IPS-11a (cell line): Measurements from ENCODE around the gene DNAJC5.
A peak's percentile ranks its signal among the peaks of the same experiment; 100 is the strongest.
"Not testable (repeated sequence)": the region's sequence is repeated elsewhere in the genome, so short reads cannot be mapped to it uniquely, and the experiment has no call there.

ENCODE experiments used
- H3K4me3 ChIP-seq: one replicate; pipeline ENCODE4 v1.5.1; 2013; ENCODE audit warnings: low read depth, low read length, control low read depth

DNAJC5 gene, protein sequence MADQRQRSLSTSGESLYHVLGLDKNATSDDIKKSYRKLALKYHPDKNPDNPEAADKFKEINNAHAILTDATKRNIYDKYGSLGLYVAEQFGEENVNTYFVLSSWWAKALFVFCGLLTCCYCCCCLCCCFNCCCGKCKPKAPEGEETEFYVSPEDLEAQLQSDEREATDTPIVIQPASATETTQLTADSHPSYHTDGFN

DNA sequence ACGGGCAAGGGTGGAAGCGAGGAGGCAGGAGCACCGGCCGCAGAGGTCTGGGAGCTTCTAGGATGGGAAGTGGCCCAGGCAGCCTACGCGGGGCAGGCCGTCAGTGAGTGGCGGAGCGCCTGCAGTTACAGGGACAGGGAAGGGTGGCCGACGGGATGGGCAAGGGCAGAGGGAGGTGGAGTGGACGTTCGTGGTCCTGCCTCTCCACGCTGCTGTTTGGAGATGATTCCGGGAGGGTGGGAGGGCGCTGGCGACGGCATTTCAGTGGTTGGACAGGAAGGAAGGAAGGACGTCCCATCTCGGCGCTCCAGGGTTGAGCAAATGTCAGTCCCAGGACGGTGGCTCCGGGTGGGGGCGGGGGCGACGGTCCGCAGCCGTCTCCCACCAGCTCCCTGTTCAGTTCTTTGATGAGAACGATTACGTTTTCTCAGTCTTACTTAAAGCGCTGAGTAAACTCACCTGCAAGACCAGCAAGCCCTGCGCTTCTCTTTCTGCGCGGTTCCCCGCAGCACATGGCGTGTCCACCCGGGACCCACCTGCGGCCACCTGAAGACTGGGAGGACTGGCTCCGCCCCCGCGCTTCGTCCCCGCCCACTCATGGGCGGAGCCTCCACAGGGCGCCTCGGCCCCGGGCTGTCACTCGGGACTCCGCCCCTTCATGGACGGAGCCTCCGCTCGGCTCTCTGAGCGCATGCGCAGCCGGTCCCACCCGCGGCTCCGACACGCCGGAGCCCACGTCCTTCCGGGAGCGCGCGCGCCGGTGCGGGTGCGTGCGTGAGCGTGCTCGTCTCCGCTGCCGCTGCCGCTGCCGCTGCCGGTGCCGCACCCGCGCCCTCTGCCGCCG is at the start of gene DNAJC5:
TSS of gene DNAJC5 (plus strand) at position 769 of the 844 bp plus-strand sequence. CDS start 33,220 bp downstream, outside the sequence.
- peak within 1 kb of the TSS; percentile 65 for H3K4me3 ChIP-seq

DNA sequence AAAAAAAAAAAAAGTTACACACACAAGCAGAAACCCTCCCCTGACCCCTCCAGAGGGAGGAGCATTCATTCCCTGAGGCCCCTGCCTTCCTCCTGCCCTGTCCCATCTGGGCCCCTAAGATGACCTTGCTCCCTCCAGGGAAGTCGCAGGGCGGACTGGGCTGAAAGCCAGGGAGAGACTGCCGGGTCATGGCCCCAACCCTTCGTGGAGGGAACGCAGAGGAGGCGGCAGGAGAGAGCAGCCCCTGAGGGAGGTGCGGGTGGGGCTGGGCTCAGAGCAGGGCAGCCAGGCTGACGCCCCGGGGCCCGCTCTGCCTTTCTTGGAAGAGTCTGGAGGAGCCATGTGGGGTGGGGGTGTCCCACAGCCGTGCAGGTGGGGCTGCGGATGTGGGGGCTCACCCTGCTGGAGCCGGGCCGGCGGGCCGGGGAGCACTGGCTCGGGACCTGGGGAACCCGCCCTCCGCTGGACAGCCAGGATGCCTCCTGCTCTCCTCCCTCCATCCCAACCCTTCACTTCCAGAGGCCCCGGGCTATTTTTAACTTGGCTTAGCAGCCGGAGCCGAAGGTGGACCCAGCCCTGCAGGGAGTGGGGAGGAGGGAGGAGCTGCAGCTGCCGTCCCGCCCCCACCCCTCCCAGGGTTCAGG is 48.7 kb upstream of the DNAJC5 start:
- peak overlapping the region; percentile 8 for H3K4me3 ChIP-seq

DNA sequence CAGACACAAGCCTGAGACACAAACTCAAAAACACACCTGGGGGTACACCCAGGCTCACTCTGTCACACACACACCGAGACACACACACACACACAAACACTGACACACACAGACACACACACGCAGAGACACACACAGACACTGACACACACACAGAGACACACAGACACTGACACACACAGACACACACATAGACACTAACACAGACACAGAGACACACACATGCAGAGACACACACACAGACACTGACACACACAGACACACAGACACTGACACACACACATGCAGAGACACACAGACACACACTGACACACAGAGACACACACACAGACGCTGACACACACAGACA is 48.1 kb upstream of the DNAJC5 start:
- no peak overlapping the region for H3K4me3 ChIP-seq

DNA sequence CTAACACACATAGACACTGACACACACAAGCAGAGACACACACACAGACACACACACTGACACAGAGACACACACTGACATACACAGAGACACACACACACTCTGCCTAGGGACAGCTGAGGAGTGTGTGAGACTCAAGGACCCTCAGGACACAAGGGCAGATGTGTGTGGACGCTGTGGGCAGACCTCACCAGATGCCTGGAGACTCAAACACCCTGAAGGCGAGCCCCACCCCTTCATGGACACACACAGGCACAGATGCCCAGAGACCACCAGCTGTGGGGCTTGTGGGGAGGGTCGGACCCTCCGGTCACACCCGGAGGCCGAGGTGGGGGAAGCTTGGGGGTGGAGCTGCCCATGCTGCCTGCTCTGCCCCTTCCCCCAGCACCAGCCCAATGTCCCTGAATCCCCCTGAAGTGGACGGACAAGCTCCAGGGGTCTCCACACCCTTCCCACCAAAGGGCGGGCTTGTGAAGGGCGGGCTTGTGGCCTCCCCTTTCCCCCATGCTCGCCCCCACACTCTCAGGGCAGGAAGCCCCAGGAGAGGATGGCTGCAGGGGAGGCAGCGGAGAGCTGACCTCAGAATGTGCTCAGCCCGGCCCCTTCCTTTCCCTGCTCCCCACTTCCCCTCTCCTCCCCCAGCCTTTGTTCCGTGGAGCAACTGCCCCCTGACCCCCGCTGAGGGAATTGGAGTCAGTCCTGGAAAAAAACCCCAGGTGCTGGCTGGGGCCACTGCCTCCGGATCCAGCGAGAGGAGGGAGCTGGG is 47.5 kb upstream of the DNAJC5 start:
- H3K4me3 ChIP-seq = no peak overlapping the region

DNA sequence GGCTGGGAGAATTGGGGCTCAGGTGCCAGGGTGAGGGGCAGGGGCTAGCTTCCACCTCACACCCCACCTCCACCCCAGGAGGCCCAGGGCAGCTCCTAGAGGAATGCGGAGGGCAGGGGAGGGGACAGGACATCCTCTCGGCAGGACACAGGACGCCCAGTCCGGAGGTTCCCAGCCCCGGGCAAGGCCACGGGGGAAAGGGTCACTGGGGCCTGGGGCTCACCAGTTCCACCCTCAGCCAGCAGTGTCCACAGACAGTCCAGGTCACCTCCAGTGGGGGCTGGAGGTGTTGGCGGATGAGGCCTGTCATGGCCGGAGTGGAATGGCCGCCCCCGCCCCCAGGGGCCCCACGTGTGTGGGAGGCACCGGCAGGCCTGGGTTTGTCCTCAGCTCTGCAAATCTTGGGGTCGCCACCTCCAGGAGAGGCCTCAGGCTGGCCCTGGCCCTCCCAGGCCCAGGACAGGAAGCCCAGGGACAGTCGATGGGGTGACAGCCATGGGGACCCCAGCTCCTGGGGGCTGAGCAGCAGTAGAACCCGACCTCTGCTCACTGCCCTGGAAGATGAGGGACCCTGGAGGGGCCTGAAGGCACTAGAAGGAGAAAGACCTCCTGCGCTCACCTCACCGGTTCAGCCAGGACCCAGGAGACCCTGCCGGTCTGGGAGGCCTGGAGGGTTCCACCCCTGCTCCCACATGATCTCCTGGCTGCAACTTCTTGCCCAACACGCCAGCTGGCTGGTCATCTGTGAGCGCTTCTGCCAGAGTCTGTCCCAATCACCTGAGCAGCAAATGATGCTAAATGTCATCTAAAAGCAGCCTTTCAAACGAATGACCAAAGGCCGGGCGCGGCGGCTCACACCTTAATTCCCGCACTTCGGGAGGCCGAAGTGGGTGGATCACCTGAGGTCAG is 46.7 kb upstream of the DNAJC5 start:
- no peak overlapping the region for H3K4me3 ChIP-seq

DNA sequence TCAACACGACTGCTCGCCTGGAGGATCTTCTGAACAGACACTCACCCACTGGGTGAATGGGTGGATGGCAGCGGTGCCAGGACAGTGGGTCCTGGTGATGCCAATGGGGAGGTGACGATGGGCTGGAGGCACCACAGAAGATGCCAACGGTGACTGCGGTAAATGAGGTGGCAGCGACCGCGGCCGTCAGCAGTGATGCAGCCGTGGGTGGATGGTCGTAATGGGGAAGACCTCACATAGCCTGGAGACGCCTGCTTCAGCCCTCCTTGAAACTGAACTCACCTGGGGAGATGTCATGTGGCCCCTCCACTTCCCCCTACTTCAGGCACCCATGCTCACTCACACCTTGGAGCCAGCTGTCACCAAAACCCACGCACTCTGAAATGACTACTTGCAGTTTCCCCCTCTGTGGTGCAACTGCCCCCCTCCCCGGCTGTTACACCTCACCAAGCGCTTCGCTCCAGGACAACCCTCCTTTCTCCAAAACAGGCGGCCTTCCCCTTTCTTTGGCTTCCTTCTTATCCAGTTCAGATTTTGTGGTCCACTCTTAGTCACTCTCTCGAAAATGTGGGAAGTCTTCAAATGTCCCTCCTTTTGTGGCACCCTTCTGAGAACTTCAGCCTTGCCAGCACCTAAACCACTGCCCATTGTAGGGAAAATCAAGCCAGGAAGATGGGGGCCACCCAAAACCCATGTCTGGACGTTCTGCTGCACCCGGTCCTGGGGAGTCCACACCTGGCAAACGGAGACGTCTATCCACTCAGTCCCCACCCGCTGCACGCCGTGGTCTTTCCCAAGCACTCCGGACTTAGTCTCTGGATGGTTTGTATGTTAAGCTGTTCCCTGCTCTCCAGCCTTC is 44.0 kb upstream of the DNAJC5 start:
- no peak overlapping the region for H3K4me3 ChIP-seq

DNA sequence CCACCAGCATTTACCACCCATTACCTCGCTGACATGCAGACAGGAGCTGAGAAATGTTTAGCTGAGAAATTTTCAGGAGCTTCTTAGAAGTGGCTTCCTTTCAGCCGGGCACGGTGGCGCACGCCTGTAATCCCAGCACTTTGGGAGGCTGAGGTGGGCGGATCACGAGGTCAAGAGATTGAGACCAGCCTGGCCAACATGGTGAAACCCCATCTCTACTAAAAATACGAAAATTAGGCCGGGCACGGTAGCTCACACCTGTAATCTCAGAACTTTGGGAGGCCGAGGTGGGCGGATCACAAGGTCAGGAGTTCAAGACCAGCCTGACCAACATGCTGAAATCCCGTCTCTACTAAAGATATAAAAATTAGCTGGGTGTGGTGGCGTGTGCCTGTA is 43.4 kb upstream of the DNAJC5 start:
- not testable (repeated sequence) for H3K4me3 ChIP-seq

DNA sequence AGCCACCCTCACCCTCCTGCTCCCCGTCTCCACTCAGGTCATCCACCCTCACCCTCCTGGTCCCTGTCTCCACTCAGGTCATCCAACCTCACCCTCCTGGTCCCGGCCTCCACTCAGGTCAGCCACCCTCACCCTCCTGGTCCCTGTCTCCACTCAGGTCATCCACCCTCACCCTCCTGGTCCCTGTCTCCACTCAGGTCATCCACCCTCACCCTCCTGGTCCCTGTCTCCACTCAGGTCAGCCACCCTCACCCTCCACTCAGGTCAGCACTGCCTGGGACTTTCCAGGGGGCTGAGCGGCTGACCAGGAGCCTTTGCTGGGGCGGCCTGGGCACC is 41.2 kb upstream of the DNAJC5 start:
- not testable (repeated sequence) for H3K4me3 ChIP-seq

DNA sequence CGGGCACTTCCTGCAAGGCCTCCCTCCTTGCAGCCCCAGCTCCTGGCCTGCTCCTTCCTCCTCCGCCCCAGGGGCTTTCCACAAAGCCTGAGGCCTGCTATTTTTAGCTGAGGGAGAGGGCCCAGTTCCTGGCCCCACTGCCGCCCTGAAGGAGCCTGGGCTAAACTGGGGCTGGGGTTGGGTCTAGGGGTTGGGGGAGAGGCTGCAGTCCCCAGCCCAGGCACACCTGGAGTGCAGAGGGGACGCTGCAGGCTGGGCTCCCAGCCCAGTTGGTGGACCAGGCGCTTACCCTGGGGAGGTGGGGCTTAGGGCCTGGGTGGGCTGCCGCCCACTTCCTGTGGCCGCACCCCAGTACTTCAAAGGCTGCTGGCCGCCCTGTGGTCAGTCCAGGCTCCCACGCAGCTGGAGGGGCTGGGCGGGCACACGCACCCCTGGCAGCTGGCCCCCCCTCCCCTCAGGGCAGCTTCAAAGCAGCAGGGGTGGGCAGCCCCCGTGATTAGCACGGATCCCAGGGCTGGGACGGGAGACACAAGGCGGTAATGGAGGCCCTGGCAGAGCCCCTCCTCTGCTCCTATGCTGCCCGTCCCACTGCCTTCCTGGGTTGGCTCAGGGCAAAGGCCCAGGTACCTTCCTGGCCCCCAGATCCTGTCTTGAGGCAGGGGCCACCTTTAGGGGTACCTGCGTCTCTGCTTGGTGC is 40.7 kb upstream of the DNAJC5 start:
- no peak overlapping the region for H3K4me3 ChIP-seq

DNA sequence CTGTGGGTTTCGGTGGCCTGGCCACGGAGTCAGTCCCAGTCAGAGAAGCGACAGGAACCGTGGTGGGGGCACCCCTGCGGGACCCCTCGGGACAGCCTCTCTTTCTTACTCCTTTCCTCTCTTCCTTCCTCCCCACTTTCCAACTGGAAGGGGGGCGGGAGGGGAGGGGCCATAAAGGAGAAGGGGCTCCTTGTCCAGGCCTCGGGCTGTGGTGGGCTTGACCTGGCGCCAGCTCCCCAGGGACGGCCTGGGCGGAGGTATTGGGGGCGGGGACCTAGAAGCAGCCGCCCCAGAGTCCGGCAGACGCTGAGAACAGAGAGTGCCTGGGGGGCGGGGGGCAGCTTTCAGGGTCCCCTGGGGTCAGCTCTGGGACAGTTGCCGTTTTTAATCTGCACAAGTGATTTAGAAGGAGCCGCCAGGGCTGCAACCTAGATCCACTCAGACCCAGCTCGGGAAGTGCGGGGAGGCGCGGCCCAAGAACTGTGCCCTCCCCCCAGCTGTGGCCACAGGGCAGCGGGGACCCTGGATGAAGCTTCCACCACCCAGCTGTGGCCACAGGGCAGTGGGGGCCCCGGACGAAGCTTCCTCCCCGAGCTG is 40.1 kb upstream of the DNAJC5 start:
- H3K4me3 ChIP-seq = no peak overlapping the region

DNA sequence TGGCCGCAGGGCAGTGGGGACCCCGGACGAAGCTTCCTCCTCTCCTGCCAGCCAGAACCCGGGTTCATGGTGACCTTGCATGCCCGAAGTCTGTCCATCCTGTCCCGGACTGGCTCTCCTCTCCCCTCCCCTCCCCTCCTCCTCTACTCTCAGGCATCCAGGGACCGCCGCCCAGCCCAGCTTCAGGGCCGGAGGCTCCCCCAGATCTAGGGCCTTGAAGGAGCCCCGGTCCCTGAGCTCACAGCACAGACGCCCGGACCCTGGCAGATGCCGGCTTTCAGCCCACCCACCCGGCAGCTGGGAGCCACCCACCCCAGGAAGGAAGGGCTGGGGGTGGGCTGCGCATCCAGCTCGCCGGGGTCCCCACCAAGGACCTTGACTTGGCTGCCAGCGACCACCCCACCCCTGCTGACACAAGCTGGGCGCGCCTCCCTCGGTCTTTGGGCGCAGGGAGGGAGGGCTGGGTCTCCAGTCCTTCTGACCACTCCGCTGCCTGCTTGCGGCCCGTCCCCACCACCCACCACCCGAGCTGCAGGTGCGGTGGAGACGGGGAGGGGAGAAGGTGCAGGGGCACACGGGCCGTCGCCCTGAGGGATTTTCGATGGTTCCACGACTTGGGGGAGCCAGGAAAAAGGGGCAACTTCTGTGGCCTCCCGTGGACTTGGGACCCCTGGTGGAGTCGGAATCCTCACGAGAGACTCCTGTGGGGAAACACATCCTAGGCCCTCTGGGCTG is 39.4 kb upstream of the DNAJC5 start:
- no peak overlapping the region for H3K4me3 ChIP-seq

DNA sequence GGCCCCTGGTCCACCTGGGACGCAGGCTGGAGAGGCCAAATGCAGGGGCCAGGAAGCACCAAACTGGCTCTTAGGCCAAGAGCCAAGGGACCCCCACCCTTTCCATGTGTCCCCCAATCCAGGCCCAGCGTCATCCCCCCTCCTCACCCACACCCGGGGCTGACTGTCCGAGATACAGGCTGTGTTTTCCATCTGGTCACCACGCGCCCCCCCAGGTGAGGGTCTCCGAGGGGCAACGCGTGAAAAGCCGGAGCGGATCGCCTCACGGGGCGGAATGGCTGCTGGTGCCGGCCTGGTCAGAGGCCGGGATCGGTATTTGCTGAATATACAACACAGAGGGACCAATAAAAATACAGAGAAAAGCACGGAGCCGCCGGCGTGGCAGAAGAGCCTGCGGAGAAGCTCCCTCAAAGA is 38.8 kb upstream of the DNAJC5 start:
- H3K4me3 ChIP-seq = no peak overlapping the region

DNA sequence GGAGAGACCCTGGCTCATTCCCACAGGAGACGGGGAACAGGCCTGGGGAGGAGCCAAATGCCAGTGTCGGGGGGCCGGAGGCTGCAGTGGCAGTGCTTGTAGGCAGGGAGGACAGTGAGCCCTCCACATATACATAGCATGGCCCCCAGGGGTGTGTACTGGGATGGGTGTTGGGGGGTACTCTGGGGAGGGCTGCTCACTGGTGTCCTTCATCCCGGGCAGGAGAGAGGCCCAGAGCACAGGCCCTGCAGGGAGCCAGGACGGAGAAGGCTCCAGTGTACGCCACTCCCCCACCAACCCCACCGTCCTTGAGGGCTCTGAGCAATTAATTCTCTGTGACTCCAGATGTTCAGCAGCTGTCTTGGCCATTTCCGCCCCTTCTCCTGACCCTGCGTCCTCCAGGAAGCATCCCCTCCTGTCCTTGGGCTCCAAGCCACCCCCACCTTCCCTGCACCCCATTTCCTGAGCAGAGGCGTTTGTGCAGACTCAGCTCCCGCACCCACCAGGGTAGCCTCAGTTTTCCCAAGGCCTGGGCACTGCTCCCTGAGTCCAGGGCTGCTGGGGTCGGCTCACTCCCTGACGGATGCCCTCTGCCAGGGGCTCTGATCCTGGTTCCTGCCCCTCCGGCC is 37.0 kb upstream of the DNAJC5 start:
- H3K4me3 ChIP-seq = no peak overlapping the region

DNA sequence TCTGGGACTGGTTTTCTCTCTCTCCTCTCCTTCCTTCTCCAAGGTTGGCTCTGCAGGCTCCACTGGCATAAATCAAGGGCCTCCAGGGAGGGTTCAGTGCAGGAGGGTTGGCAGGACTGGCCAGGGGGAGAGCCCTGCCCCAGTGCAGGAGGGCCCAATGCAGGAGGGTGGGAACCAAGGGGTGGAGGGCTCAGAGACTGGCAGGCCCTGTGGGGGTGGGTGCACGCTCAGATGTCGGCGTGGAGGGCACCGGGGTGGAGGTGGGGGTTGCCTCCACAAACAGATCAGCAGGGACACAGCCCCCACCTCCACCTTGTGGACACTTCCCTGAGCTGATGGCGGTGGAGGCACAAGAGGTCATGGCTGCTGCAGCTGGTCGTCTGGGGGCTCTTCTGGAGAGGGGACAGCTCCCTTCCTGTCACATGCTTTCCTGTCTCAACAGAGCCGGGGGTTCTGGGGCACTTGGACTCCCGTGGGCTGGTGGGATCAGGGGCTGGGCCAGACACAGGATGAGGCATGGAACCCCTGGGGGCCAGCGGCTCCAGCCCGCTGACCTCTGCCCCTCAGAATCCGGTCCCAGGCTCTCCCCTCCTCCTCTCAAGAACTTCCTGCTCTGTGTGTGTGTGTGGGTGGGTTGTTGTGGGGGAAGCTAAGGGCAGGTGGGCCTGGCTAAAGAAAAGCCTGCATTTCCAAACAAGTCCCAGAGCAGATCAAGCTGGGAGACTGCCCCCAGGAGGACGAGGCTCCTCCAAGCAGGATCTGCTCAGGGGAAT is 36.3 kb upstream of the DNAJC5 start:
- no peak overlapping the region for H3K4me3 ChIP-seq

DNA sequence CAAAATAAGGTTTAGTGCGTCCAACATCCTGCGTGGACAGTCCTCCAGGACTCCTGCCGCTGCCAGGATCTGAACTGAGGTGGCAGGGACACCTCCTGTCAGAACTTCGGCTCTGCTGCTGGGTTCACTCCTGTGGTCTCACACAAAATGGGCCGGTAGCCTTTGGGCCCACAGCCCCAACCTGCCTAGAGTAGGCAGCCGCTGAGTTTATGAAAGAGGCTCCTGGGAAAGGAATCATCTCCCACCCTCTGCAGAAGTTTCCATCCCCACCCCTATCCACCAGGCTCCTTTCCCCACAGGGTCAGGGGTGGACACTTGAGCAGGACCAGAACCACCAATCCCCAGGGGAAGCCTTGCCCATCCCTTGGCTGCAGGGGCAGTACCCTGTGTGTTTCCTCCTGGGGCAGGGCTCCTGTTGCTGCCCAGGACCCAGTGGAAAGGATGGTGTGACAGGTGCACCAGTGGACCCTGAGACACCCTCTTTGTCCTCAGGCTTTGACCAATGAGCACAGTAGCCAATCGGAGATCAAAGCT is 35.7 kb upstream of the DNAJC5 start:
- no peak overlapping the region for H3K4me3 ChIP-seq

DNA sequence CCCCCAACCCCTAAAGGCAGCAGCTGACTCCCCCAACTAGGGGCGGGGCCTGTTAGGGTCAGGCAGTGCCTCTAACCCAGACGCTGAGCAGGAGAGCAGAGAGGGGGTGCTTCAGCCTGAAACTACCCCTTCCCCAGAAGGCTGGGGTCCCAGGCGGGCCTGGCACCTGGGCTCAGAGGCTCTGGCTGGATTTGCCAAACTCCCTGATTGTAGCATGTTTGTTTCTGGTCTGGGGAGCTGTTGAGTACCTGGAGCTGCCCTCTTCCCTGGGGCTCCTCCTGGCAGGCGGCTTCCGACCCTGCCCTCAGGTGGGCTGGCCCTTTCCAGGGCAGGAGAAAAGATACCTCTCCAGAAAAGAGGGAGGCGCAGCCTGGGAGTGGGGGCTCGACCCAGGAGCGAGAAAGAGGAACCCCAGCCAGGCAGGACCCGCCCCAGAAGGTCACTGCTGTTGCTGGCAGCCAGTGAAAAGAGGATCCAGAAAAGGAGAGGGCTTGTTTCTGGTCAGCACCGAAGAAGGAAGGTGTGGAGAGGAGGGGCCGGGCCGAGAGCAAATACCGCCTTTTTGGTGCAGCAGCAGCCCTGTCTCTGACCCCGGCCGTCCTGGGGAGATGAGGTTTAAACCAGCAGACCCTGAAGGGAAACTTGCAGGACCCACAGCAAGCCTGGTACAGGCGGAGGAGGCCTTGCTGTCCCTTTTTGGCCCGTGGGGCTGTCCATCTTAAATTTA is 34.4 kb upstream of the DNAJC5 start:
- no peak overlapping the region for H3K4me3 ChIP-seq
